ENCODE data around the gene RIPOR2.
"Not testable (repeated sequence)": the region's sequence is repeated elsewhere in the genome, so short reads cannot be mapped to it uniquely, and the experiment has no call there.

The RIPOR2 gene

DNA sequence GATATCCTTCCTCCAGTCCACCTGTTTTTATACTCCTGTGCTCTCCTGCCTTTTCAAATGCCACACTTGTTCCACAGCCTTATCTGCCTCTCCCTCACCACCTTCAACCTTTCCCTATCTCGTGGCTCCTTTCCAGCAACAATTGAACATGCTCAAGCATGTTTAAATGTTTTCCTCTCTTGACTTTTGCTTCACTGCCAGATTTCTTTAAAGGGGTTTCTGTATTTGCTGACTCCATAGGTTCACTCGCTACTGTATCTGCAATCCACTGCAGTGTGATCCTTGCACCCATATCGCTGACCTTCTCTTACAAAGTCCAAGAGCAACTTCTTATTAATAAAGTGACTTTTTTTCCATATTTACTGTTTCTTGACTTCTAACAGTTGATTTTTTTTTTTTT lies 172.2 kb downstream of the RIPOR2 start:
- H3K36me3 ChIP-seq (ENCODE audit: insufficient read depth, low read length): no peaks in the 10 kb centered on the region
- no peak overlapping the region for H3K4me2 ChIP-seq (ENCODE audit: low read length)
- H3K4me1 ChIP-seq (ENCODE audit: control insufficient read depth, insufficient read depth, low read length): no peaks in the 10 kb centered on the region
- H3K9ac ChIP-seq (ENCODE audit: low read depth, low read length): no peak overlapping the region
- H3K27me3 ChIP-seq (ENCODE audit: control insufficient read depth, insufficient read depth, low read length): no peaks in the 10 kb centered on the region
- no peaks in the 10 kb centered on the region for H3K9me3 ChIP-seq (replicated peaks; ENCODE audit: low read length)
- no peak overlapping the region for H3K4me3 ChIP-seq (ENCODE audit: low read length)

GRCh38 chr6:24761851-24762250 lies 173.9 kb downstream of the RIPOR2 start:
- no peak overlapping the region for H3K4me3 ChIP-seq (ENCODE audit: low read length)
- H3K9me3 ChIP-seq (replicated peaks; ENCODE audit: low read length): no peaks in the 10 kb centered on the region
- H3K9ac ChIP-seq (ENCODE audit: low read depth, low read length): no peak overlapping the region
- no peak overlapping the region for H3K4me2 ChIP-seq (ENCODE audit: low read length)
- no peaks in the 10 kb centered on the region for H3K27me3 ChIP-seq (ENCODE audit: control insufficient read depth, insufficient read depth, low read length)
- H3K36me3 ChIP-seq (ENCODE audit: insufficient read depth, low read length): no peaks in the 10 kb centered on the region
- no peaks in the 10 kb centered on the region for H3K4me1 ChIP-seq (ENCODE audit: control insufficient read depth, insufficient read depth, low read length)

- no peak overlapping the region for H3K4me2 ChIP-seq (ENCODE audit: low read length)
- H3K36me3 ChIP-seq (ENCODE audit: insufficient read depth, low read length): no peaks in the 10 kb centered on the region
- H3K4me3 ChIP-seq (ENCODE audit: low read length): no peak overlapping the region
- no peaks in the 10 kb centered on the region for H3K9me3 ChIP-seq (replicated peaks; ENCODE audit: low read length)
- no peaks in the 10 kb centered on the region for H3K4me1 ChIP-seq (ENCODE audit: control insufficient read depth, insufficient read depth, low read length)
- no peaks in the 10 kb centered on the region for H3K27me3 ChIP-seq (ENCODE audit: control insufficient read depth, insufficient read depth, low read length)
- H3K9ac ChIP-seq (ENCODE audit: low read depth, low read length): no peak overlapping the region
Observed at GRCh38 chr6:24761193-24761835, 174.4 kb downstream of the RIPOR2 start.

- H3K27me3 ChIP-seq (ENCODE audit: control insufficient read depth, insufficient read depth, low read length): no peaks in the 10 kb centered on the region
- H3K9me3 ChIP-seq (replicated peaks; ENCODE audit: low read length): no peaks in the 10 kb centered on the region
- no peak overlapping the region for H3K4me3 ChIP-seq (ENCODE audit: low read length)
- H3K36me3 ChIP-seq (ENCODE audit: insufficient read depth, low read length): no peaks in the 10 kb centered on the region
- no peak overlapping the region for H3K4me2 ChIP-seq (ENCODE audit: low read length)
- H3K4me1 ChIP-seq (ENCODE audit: control insufficient read depth, insufficient read depth, low read length): no peaks in the 10 kb centered on the region
- H3K9ac ChIP-seq (ENCODE audit: low read depth, low read length): no peak overlapping the region
Observed at GRCh38 chr6:24760210-24760609, 175.6 kb downstream of the RIPOR2 start.

- H3K9ac ChIP-seq (ENCODE audit: low read depth, low read length): no peak overlapping the region
- H3K4me3 ChIP-seq (ENCODE audit: low read length): no peak overlapping the region
- no peaks in the 10 kb centered on the region for H3K4me1 ChIP-seq (ENCODE audit: control insufficient read depth, insufficient read depth, low read length)
Observed at GRCh38 chr6:24759718-24760117, 176.0 kb downstream of the RIPOR2 start.

DNA sequence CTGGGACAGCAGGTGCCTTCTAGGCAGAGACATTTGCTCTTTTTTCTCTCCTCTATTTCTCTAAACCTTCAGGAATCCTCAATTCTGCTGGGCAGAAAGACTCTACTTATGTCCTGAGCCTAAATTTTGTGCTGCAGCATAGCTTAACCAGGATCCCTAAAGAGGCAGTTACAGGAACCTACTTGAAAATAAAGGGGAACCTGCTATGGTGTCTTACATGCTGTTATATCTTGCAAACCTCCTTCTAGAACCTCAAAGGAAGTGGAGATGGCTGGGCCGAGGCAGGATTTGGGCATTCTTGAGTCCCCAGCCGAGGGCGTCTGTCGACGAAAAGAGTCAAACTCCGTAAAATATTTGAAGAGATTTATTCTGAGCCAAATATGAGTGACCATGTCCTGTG lies 178.1 kb downstream of the RIPOR2 start:
- H3K4me1 ChIP-seq (ENCODE audit: control insufficient read depth, insufficient read depth, low read length): no peaks in the 10 kb centered on the region
- no peak overlapping the region for H3K4me3 ChIP-seq (ENCODE audit: low read length)
- H3K4me2 ChIP-seq (ENCODE audit: low read length): no peak overlapping the region
- H3K27me3 ChIP-seq (ENCODE audit: control insufficient read depth, insufficient read depth, low read length): no peaks in the 10 kb centered on the region
- H3K36me3 ChIP-seq (ENCODE audit: insufficient read depth, low read length): no peaks in the 10 kb centered on the region
- no peaks in the 10 kb centered on the region for H3K9me3 ChIP-seq (replicated peaks; ENCODE audit: low read length)
- H3K9ac ChIP-seq (ENCODE audit: low read depth, low read length): no peak overlapping the region

More at GRCh38 chr6:24759718-24760117, 176.0 kb downstream of the RIPOR2 start:
- Histone ChIP-seq H3K9me3 (replicated peaks; ENCODE audit: low read length) (no peaks in the 10 kb centered on the region), H3K36me3 (ENCODE audit: insufficient read depth, low read length) (no peaks in the 10 kb centered on the region), H3K4me2 (ENCODE audit: low read length) (no peak overlapping the region), H3K27me3 (ENCODE audit: control insufficient read depth, insufficient read depth, low read length) (no peaks in the 10 kb centered on the region)

GRCh38 chr6:24755279-24755678 lies 180.5 kb downstream of the RIPOR2 start:
- Histone ChIP-seq H3K4me3 (ENCODE audit: low read length) (no peak overlapping the region), H3K4me1 (ENCODE audit: control insufficient read depth, insufficient read depth, low read length) (no peaks in the 10 kb centered on the region), H3K36me3 (ENCODE audit: insufficient read depth, low read length) (no peaks in the 10 kb centered on the region), H3K9ac (ENCODE audit: low read depth, low read length) (no peak overlapping the region), H3K4me2 (ENCODE audit: low read length) (no peak overlapping the region), H3K27me3 (ENCODE audit: control insufficient read depth, insufficient read depth, low read length) (no peaks in the 10 kb centered on the region), H3K9me3 (replicated peaks; ENCODE audit: low read length) (no peaks in the 10 kb centered on the region)

DNA sequence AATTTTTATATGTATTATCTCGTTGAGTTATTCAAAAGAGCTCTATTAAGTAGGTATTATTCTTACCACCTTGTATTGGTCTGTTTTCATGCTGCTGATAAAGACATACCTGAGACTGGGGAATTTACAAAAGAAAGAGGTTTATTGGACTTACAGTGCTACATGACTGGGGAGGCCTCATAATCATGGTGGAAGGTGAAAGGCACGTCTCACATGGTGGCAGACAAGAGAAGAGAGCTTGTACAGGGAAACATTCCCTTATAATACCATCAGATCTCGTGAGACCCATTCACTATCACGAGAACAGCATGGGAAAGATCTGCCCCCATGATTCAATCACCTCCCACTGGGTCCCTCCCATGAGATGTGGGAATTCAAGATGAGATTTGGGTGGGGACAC lies 181.4 kb downstream of the RIPOR2 start:
- not testable (repeated sequence) for H3K36me3 ChIP-seq (ENCODE audit: insufficient read depth, low read length); H3K4me3 ChIP-seq (ENCODE audit: low read length); H3K4me1 ChIP-seq (ENCODE audit: control insufficient read depth, insufficient read depth, low read length); H3K9me3 ChIP-seq (replicated peaks; ENCODE audit: low read length); H3K9ac ChIP-seq (ENCODE audit: low read depth, low read length); H3K27me3 ChIP-seq (ENCODE audit: control insufficient read depth, insufficient read depth, low read length); H3K4me2 ChIP-seq (ENCODE audit: low read length)

Data from skeletal muscle satellite cell (primary cell).